ENCODE results near the gene TENT5A.

TENT5A gene

DNA sequence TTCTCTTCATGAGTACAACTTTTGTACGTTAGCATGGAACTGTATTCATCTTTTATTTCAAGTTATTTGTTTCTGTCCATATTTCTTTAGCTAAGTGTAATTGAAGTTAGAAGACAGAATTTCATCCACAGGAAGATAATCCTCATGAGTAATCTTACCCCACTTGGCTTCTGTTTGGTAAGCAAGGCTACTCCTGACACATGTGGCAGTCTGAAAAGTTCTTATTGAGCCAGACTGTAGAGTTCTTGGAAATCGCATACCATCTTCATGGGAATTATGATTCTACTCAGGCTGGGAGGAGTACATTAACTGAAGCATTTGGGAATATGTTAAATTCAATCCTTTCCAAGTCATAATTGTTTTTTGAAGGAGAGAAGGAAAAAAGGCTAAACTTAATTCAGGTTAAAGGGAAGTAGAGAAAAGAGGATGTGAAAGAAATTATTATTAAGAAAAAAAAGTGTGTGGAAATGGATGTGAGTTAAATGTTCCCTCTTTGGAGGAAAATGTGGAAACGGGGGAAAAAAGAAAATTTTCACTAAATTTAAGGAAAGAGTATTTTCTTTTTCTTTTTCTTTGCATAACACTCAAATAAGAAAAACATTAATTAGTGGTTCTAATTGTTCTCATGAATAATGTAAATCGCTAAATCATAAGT is 41.5 kb upstream of the TENT5A start:
- no peaks in the 10 kb centered on the region for H3K4me1 ChIP-seq (ENCODE audit: insufficient read depth, low read length, severe bottlenecking)
- no peaks in the 10 kb centered on the region for H3K9me3 ChIP-seq (ENCODE audit: low read length)
- TF ChIP-seq CTCF (IDR thresholded peaks at IDR 0.05; ENCODE audit: low read length): no peak
- TF ChIP-seq EZH2 (IDR thresholded peaks at IDR 0.05; ENCODE audit: borderline replicate concordance, low read length): no peak
- H3K4me2 ChIP-seq (ENCODE audit: low read length): no peak overlapping the region
- no peak overlapping the region for H2AFZ ChIP-seq (ENCODE audit: low read length)
- no peak overlapping the region for H3K27ac ChIP-seq (ENCODE audit: low read depth, low read length, poor library complexity, severe bottlenecking)
- H3K9ac ChIP-seq (ENCODE audit: low read length): no peak overlapping the region
- no peaks in the 10 kb centered on the region for H4K20me1 ChIP-seq (ENCODE audit: insufficient read depth, low read length)
- H3F3A ChIP-seq (ENCODE audit: insufficient read depth, low read length): no peaks in the 10 kb centered on the region
- no peaks in the 10 kb centered on the region for H3K9me2 ChIP-seq (ENCODE audit: low read depth, low read length)
- no peaks in the 10 kb centered on the region for H3K27me3 ChIP-seq (ENCODE audit: insufficient read depth, low read length)
- no peaks in the 10 kb centered on the region for H3K79me2 ChIP-seq (ENCODE audit: insufficient read depth, low read length)
- no peaks in the 10 kb centered on the region for H3K36me3 ChIP-seq (ENCODE audit: insufficient read depth, low read length)
- no peak overlapping the region for H3K4me3 ChIP-seq (ENCODE audit: low read depth, low read length, poor library complexity, severe bottlenecking)

GRCh38 chr6:81792826-81793225 is 40.3 kb upstream of the TENT5A start:
- Histone ChIP-seq H3K9me2 (ENCODE audit: low read depth, low read length) (no peaks in the 10 kb centered on the region), H3K4me1 (ENCODE audit: insufficient read depth, low read length, severe bottlenecking) (no peaks in the 10 kb centered on the region)

DNA sequence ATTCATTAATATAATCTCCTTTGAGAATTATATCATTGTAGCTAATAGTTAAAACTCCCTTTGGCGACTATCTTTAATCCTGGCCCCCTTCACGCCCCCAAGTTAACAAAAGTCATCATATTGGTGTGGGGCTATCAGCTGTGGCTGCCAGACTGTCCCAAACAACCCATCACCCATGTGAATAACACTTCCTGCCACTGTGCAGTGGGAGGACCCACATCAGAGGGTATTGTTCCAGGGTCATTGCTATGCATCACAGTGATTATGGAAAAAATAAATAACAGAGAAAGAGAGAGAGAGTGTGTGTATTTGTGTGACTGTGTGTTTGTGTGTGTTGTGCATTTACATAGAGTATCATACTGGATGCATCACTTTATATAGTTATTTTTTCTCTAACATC is 39.3 kb upstream of the TENT5A start:
- no peak overlapping the region for H3K9ac ChIP-seq (ENCODE audit: low read length)
- H3K79me2 ChIP-seq (ENCODE audit: insufficient read depth, low read length): no peaks in the 10 kb centered on the region
- TF ChIP-seq EZH2 (IDR thresholded peaks at IDR 0.05; ENCODE audit: borderline replicate concordance, low read length) (no peak), CTCF (IDR thresholded peaks at IDR 0.05; ENCODE audit: low read length) (no peak)
- H3F3A ChIP-seq (ENCODE audit: insufficient read depth, low read length): no peaks in the 10 kb centered on the region
- no peaks in the 10 kb centered on the region for H3K9me3 ChIP-seq (ENCODE audit: low read length)
- H2AFZ ChIP-seq (ENCODE audit: low read length): no peak overlapping the region
- H3K9me2 ChIP-seq (ENCODE audit: low read depth, low read length): no peaks in the 10 kb centered on the region
- H3K27me3 ChIP-seq (ENCODE audit: insufficient read depth, low read length): no peaks in the 10 kb centered on the region
- no peak overlapping the region for H3K4me2 ChIP-seq (ENCODE audit: low read length)
- H3K27ac ChIP-seq (ENCODE audit: low read depth, low read length, poor library complexity, severe bottlenecking): no peak overlapping the region
- H3K4me3 ChIP-seq (ENCODE audit: low read depth, low read length, poor library complexity, severe bottlenecking): no peak overlapping the region
- H4K20me1 ChIP-seq (ENCODE audit: insufficient read depth, low read length): no peaks in the 10 kb centered on the region
- no peaks in the 10 kb centered on the region for H3K36me3 ChIP-seq (ENCODE audit: insufficient read depth, low read length)
- H3K4me1 ChIP-seq (ENCODE audit: insufficient read depth, low read length, severe bottlenecking): no peaks in the 10 kb centered on the region

More at GRCh38 chr6:81792826-81793225, 40.3 kb upstream of the TENT5A start:
- Histone ChIP-seq H3K79me2 (ENCODE audit: insufficient read depth, low read length) (no peaks in the 10 kb centered on the region), H3F3A (ENCODE audit: insufficient read depth, low read length) (no peaks in the 10 kb centered on the region), H3K36me3 (ENCODE audit: insufficient read depth, low read length) (no peaks in the 10 kb centered on the region), H3K27me3 (ENCODE audit: insufficient read depth, low read length) (no peaks in the 10 kb centered on the region), H4K20me1 (ENCODE audit: insufficient read depth, low read length) (no peaks in the 10 kb centered on the region), H2AFZ (ENCODE audit: low read length) (no peak overlapping the region), H3K9ac (ENCODE audit: low read length) (no peak overlapping the region), H3K4me2 (ENCODE audit: low read length) (no peak overlapping the region), H3K27ac (ENCODE audit: low read depth, low read length, poor library complexity, severe bottlenecking) (no peak overlapping the region), H3K9me3 (ENCODE audit: low read length) (no peaks in the 10 kb centered on the region), H3K4me3 (ENCODE audit: low read depth, low read length, poor library complexity, severe bottlenecking) (no peak overlapping the region)
- TF ChIP-seq CTCF (IDR thresholded peaks at IDR 0.05; ENCODE audit: low read length): no peak
